ENCODE results near the gene NR1I2.

NR1I2 gene

GRCh38 chr3:119781330-119782198 lies at the start of gene NR1I2:
TSS of gene NR1I2 (plus strand) at chr3:119782101.
- DNase-seq: no peak

GRCh38 chr3:119733812-119734211 lies 48.1 kb upstream of the NR1I2 start:
- no peak for DNase-seq

GRCh38 chr3:119738741-119739140 lies 43.2 kb upstream of the NR1I2 start:
- DNase-seq: no peak

- no peak for DNase-seq
Observed at GRCh38 chr3:119741657-119742590, 40.0 kb upstream of the NR1I2 start.

- DNase-seq: no peak
Observed at GRCh38 chr3:119743921-119744320, 38.0 kb upstream of the NR1I2 start.

- DNase-seq: no peak
Observed at GRCh38 chr3:119745942-119746341, 36.0 kb upstream of the NR1I2 start.

GRCh38 chr3:119746423-119746822 lies 35.5 kb upstream of the NR1I2 start:
- no peak for DNase-seq

GRCh38 chr3:119747357-119747756 lies 34.5 kb upstream of the NR1I2 start:
- DNase-seq: no peak

- no peak for DNase-seq
Observed at GRCh38 chr3:119748991-119749390, 32.9 kb upstream of the NR1I2 start.

- no peak for DNase-seq
Observed at GRCh38 chr3:119751423-119751822, 30.5 kb upstream of the NR1I2 start.

GRCh38 chr3:119759962-119760361 lies 21.9 kb upstream of the NR1I2 start:
- no peak for DNase-seq

GRCh38 chr3:119762876-119763275 lies 19.0 kb upstream of the NR1I2 start:
- DNase-seq: no peak

- DNase-seq: no peak
Observed at GRCh38 chr3:119763466-119763865, 18.4 kb upstream of the NR1I2 start.

GRCh38 chr3:119765239-119765638 lies 16.7 kb upstream of the NR1I2 start:
- DNase-seq: no peak

- DNase-seq: no peak
Observed at GRCh38 chr3:119767936-119768601, 13.8 kb upstream of the NR1I2 start.

GRCh38 chr3:119768668-119769393 lies 13.1 kb upstream of the NR1I2 start:
- no peak for DNase-seq

- DNase-seq: no peak
Observed at GRCh38 chr3:119769394-119770149, 12.3 kb upstream of the NR1I2 start.

GRCh38 chr3:119774444-119774843 lies 7.5 kb upstream of the NR1I2 start:
- no peak for DNase-seq

GRCh38 chr3:119776304-119776703 lies 5.6 kb upstream of the NR1I2 start:
- no peak for DNase-seq

GRCh38 chr3:119778176-119778575 lies 3.7 kb upstream of the NR1I2 start:
- DNase-seq: no peak

- no peak for DNase-seq
Observed at GRCh38 chr3:119778811-119779210, 3.1 kb upstream of the NR1I2 start.

All from NCI-H1417 treated with DMSO at 0.1 percent for 48 hours (cell line).